HepG2 (cell line): ENCODE results near the gene PDP2. TPM values are rescaled to one million over a fixed set of nuclear protein-coding genes. Genes with fewer than 3 reads are reported as not detected.

ENCODE experiments used
- AKAP8 ChIP-seq: sonication (generic); formaldehyde crosslinking; IDR thresholded peaks from 2 replicates; pipeline ENCODE4 v1.5.1; 2020; ENCODE audit warnings: mild to moderate bottlenecking, missing genetic modification reagents
- MAFF ChIP-seq: IDR thresholded peaks from 2 replicates; pipeline ENCODE4 v1.6.1; 2011; ENCODE audit warnings: low read depth, low read length, improper control_type of control experiment
- MATR3 ChIP-seq: sonication (generic); formaldehyde crosslinking; IDR thresholded peaks from 2 replicates; pipeline ENCODE4 v1.4.0; 2020; ENCODE audit warnings: missing genetic modification reagents
- MBD4 ChIP-seq: IDR thresholded peaks from 2 replicates; pipeline ENCODE4 v1.6.1; 2012; ENCODE audit warnings: low read length, inconsistent platforms, borderline replicate concordance
- MEF2D ChIP-seq: sonication (generic); formaldehyde crosslinking; IDR thresholded peaks from 2 replicates; pipeline ENCODE4 v1.5.1; 2020; ENCODE audit warnings: mild to moderate bottlenecking, missing genetic modification reagents
- SIN3B ChIP-seq: fragments of 150-350 bp; IDR thresholded peaks from 2 replicates; pipeline ENCODE4 v1.6.1; 2014; ENCODE audit warnings: low read length
- SMARCE1 ChIP-seq: fragments of 450-650 bp; IDR thresholded peaks from 2 replicates; pipeline ENCODE4 v1.6.1; 2017; ENCODE audit warnings: borderline replicate concordance
- SOX13 ChIP-seq, 3 experiments: fragments of 450-650 bp in 1 of 3; sonication (generic) in 1 of 3; formaldehyde crosslinking in 1 of 3; IDR thresholded peaks in 2 of 3; conservative IDR thresholded peaks in 1 of 3; 2 replicates each; pipeline versions ENCODE4 v1.5.0 to v1.6.1; 2016 to 2020; ENCODE audit warnings: antibody characterized with exemption in 1 of 3, mild to moderate bottlenecking in 1 of 3, missing compliant biosample characterization in 1 of 3, missing genetic modification reagents in 1 of 3, moderate library complexity in 1 of 3
- THRA ChIP-seq: sonication (generic); formaldehyde crosslinking; IDR thresholded peaks from 2 replicates; pipeline ENCODE4 v1.4.0; 2020; ENCODE audit warnings: missing genetic modification reagents, borderline replicate concordance
- ZIK1 ChIP-seq: sonication (generic); formaldehyde crosslinking; IDR thresholded peaks from 2 replicates; pipeline ENCODE4 v1.5.0; 2020; ENCODE audit warnings: mild to moderate bottlenecking, low read depth, missing genetic modification reagents, borderline replicate concordance
- ZNF138 ChIP-seq: sonication (generic); formaldehyde crosslinking; IDR thresholded peaks from 2 replicates; pipeline ENCODE4 v1.5.0; 2020; ENCODE audit warnings: mild to moderate bottlenecking, low read depth, missing genetic modification reagents
- ZNF296 ChIP-seq: sonication (generic); formaldehyde crosslinking; conservative IDR thresholded peaks from 2 replicates; pipeline ENCODE4 v1.5.0; 2020; ENCODE audit warnings: mild to moderate bottlenecking, missing genetic modification reagents
- ZNF382 ChIP-seq: sonication (generic); formaldehyde crosslinking; IDR thresholded peaks from 2 replicates; pipeline ENCODE4 v1.5.0; 2020; ENCODE audit warnings: missing genetic modification reagents, mild to moderate bottlenecking, borderline replicate concordance
- ZNF431 ChIP-seq: sonication (generic); formaldehyde crosslinking; IDR thresholded peaks from 2 replicates; pipeline ENCODE4 v1.9.0; 2022; ENCODE audit warnings: missing genetic modification reagents, low read depth, mild to moderate bottlenecking, borderline replicate concordance
- ZNF720 ChIP-seq: sonication (generic); formaldehyde crosslinking; IDR thresholded peaks from 2 replicates; pipeline ENCODE4 v1.4.0; 2020; ENCODE audit warnings: missing genetic modification reagents
- ZXDC ChIP-seq: sonication (generic); formaldehyde crosslinking; IDR thresholded peaks from 2 replicates; pipeline ENCODE4 v1.5.0; 2020; ENCODE audit warnings: mild to moderate bottlenecking, missing genetic modification reagents
- polyA plus RNA-seq, 8 experiments: library from polyadenylated mRNA; depleted of rRNA in 3 of 8; stranded (reverse) in 7 of 8; unstranded in 1 of 8; fragments of >200 nt; fragmentation: Illumina TruSeq in 4 of 8; extraction: Trizol in 4 of 8; gene quantifications; 2 replicates each; pipeline versions ENCODE4 v1.2.1 to v1.2.3, GENCODE V29; 2011 to 2016; ENCODE audit warnings: low read depth in 4 of 8, missing spikeins in 1 of 8, mixed read lengths in 1 of 8; ENCODE audit not compliant: insufficient read depth in 1 of 8
- total RNA-seq, 5 experiments: library from RNA; depleted of rRNA; stranded (reverse); fragments of >200 nt; fragmentation: Illumina TruSeq; extraction: Trizol; gene quantifications; 2 replicates each; pipeline ENCODE4 v1.2.3, GENCODE V29; 2016; ENCODE audit warnings: low read depth in 1 of 5
- TF ChIP-seq, protein P1 (sequence below): sonication (generic); IDR thresholded peaks from 2 replicates; pipeline ENCODE4 v1.6.1; 2016; ENCODE audit warnings: low read depth, borderline replicate concordance
- TF ChIP-seq, protein P2 (sequence below): sonication (generic); formaldehyde crosslinking; IDR thresholded peaks from 2 replicates; pipeline ENCODE4 v1.4.0; 2020; ENCODE audit warnings: missing genetic modification reagents

Gene PDP2
- total and polyA plus RNA-seq, 2 of the 13 experiments (the other 11 are each of a cell fraction or from before 2014, with no cell fraction given), result 12.8 to 15.8 TPM

DNA sequence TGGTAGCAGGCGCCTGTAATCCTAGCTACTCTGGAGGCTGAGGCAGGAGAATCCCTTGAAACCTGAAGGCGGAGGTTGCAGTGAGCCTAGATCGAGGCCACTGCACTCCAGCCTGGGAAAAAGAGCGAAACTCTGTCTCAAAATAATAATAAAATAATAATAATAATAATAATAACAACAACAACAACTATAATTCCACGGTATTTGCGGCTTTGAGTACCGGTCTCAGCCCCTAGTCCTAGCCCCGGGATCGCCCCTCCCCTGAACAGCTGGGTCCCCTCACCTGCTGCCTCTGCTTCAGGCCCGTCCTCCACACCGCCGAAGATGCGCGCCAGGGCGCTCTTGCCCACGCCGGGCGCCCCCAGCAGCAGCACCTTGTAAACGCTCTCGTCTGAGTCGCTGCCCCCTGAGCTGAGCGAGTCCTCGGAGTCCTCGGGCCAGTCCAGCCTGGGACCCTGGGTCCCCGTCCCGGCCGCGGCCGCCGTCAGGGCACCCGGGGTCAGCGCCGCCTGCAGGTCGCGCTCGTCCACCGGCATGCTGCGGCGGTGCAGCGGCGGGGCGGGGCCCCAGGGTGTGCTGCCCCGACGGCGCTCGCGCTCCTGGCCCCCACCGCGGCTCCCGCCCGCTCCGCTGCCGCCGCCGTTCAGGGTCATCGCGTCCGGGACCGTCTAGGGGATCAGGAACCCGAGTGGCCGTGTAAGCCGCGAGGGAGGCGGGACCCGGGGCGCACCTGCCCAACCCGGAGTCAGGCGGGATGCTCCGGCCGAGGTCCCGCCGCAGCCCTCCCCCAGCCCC is 44.4 kb downstream of the PDP2 start (continued):
- no peak for TF ChIP-seq ZXDC (CRISPR knock-in tag)
- TF ChIP-seq, protein P1, sequence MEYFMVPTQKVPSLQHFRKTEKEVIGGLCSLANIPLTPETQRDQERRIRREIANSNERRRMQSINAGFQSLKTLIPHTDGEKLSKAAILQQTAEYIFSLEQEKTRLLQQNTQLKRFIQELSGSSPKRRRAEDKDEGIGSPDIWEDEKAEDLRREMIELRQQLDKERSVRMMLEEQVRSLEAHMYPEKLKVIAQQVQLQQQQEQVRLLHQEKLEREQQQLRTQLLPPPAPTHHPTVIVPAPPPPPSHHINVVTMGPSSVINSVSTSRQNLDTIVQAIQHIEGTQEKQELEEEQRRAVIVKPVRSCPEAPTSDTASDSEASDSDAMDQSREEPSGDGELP, result no peak
- 0 out of 2 replicates have a peak, but pooled peaks have one; percentile 31 for TF ChIP-seq ZNF431 (CRISPR knock-in tag)
- no peak for TF ChIP-seq AKAP8
- TF ChIP-seq MBD4, result no peak
- no peak for TF ChIP-seq MEF2D (CRISPR knock-in tag)
- TF ChIP-seq MATR3 (CRISPR knock-in tag), result no peak
- no peak for TF ChIP-seq ZNF138 (CRISPR knock-in tag)
- peak; percentile 70; the same call in 1 of the 2 replicates for TF ChIP-seq ZIK1 (CRISPR knock-in tag)
- no peak for TF ChIP-seq MAFF
- no peak for TF ChIP-seq SMARCE1
- TF ChIP-seq, protein P2, sequence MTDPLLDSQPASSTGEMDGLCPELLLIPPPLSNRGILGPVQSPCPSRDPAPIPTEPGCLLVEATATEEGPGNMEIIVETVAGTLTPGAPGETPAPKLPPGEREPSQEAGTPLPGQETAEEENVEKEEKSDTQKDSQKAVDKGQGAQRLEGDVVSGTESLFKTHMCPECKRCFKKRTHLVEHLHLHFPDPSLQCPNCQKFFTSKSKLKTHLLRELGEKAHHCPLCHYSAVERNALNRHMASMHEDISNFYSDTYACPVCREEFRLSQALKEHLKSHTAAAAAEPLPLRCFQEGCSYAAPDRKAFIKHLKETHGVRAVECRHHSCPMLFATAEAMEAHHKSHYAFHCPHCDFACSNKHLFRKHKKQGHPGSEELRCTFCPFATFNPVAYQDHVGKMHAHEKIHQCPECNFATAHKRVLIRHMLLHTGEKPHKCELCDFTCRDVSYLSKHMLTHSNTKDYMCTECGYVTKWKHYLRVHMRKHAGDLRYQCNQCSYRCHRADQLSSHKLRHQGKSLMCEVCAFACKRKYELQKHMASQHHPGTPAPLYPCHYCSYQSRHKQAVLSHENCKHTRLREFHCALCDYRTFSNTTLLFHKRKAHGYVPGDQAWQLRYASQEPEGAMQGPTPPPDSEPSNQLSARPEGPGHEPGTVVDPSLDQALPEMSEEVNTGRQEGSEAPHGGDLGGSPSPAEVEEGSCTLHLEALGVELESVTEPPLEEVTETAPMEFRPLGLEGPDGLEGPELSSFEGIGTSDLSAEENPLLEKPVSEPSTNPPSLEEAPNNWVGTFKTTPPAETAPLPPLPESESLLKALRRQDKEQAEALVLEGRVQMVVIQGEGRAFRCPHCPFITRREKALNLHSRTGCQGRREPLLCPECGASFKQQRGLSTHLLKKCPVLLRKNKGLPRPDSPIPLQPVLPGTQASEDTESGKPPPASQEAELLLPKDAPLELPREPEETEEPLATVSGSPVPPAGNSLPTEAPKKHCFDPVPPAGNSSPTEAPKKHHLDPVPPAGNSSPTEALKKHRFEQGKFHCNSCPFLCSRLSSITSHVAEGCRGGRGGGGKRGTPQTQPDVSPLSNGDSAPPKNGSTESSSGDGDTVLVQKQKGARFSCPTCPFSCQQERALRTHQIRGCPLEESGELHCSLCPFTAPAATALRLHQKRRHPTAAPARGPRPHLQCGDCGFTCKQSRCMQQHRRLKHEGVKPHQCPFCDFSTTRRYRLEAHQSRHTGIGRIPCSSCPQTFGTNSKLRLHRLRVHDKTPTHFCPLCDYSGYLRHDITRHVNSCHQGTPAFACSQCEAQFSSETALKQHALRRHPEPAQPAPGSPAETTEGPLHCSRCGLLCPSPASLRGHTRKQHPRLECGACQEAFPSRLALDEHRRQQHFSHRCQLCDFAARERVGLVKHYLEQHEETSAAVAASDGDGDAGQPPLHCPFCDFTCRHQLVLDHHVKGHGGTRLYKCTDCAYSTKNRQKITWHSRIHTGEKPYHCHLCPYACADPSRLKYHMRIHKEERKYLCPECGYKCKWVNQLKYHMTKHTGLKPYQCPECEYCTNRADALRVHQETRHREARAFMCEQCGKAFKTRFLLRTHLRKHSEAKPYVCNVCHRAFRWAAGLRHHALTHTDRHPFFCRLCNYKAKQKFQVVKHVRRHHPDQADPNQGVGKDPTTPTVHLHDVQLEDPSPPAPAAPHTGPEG (CRISPR knock-in tag), result peak; percentile 47; the same call in 1 of the 2 replicates
- TF ChIP-seq SOX13 (IDR thresholded peaks at IDR 0.05), result no peak
- TF ChIP-seq SOX13 (CRISPR knock-in tag; conservative IDR thresholded peaks at IDR 0.05 in 1 of 2, IDR thresholded peaks at IDR 0.05 in 1 of 2), result no peak
- no peak for TF ChIP-seq ZNF296 (CRISPR knock-in tag)
- no peak for TF ChIP-seq ZNF382 (CRISPR knock-in tag)
- no peak for TF ChIP-seq ZNF720 (CRISPR knock-in tag)
- TF ChIP-seq THRA (CRISPR knock-in tag), result no peak
- no peak for TF ChIP-seq SIN3B
